ENCODE data around the gene RHOA.

DNA sequence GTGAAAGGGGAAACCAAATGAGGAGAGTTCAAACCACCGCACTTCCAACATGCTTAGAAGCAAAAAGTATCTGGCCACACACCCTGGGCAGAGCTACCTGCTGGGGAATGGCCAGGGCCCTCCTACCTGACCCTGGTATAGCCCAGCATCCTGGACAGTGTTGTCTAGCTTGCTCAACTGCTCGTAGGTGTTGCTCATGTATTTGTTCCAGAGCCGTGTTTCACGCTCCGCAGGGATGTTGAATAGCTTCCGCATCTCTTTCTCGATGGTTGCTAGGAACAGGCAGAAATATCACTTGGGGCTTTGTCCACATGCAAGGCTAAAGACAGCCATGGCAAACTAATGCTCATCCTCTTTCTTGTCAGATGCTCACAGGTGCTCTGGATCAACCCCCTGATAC is 87.0 kb downstream of the RHOA start:
- TF ChIP-seq POLR2A (IDR thresholded peaks at IDR 0.05; ENCODE audit: control extremely low read depth in 1 of 2, low read depth in 2 of 2, low read length in 2 of 2) (no peak), ASH2L (IDR thresholded peaks at IDR 0.05; ENCODE audit: low read length) (no peak)
- TF ChIP-seq, protein P1, sequence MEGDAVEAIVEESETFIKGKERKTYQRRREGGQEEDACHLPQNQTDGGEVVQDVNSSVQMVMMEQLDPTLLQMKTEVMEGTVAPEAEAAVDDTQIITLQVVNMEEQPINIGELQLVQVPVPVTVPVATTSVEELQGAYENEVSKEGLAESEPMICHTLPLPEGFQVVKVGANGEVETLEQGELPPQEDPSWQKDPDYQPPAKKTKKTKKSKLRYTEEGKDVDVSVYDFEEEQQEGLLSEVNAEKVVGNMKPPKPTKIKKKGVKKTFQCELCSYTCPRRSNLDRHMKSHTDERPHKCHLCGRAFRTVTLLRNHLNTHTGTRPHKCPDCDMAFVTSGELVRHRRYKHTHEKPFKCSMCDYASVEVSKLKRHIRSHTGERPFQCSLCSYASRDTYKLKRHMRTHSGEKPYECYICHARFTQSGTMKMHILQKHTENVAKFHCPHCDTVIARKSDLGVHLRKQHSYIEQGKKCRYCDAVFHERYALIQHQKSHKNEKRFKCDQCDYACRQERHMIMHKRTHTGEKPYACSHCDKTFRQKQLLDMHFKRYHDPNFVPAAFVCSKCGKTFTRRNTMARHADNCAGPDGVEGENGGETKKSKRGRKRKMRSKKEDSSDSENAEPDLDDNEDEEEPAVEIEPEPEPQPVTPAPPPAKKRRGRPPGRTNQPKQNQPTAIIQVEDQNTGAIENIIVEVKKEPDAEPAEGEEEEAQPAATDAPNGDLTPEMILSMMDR (IDR thresholded peaks at IDR 0.05; ENCODE audit: control extremely low read depth in 1 of 3, insufficient read depth in 1 of 3, low read depth in 1 of 3, low read length in 3 of 3) = no peak
